NCI-H2081 (cell line): Measurements from ENCODE around the gene GTPBP2.
A peak's percentile ranks its signal among the peaks of the same experiment; 100 is the strongest.
"Not testable (repeated sequence)": the region's sequence is repeated elsewhere in the genome, so short reads cannot be mapped to it uniquely, and the experiment has no call there.

Source experiments
- DNase-seq, 2 experiments: peaks; one replicate each; lab custom pipeline; 2025; lab: John Stamatoyannopoulos, UW

GTPBP2 gene

GRCh38 chr6:43624786-43625288 lies 4.2 kb downstream of the GTPBP2 start:
- no peak for DNase-seq

- DNase-seq = no peak
Observed at GRCh38 chr6:43623880-43624785, 4.9 kb downstream of the GTPBP2 start.

GRCh38 chr6:43622541-43622940 lies 6.5 kb downstream of the GTPBP2 start:
- DNase-seq = no peak

DNA sequence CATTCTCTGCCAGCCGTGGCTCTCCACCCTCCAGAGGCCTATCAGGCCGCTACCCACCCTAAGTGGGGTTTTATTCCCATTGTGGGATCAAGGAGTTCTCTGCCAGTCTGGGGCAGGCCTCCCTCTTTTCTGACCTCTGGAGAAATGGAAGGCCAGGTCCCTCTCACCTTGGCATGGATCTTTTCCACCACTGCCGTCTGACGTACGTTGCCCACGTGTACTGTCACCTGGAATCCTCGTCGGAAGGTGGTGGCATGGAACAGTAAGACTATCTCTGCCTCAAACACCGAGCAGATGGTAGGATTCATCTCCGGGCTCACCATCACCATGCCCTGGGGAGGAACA lies 7.3 kb downstream of the GTPBP2 start:
- no peak for DNase-seq

- DNase-seq = no peak
Observed at GRCh38 chr6:43621078-43621835, 7.8 kb downstream of the GTPBP2 start.

DNA sequence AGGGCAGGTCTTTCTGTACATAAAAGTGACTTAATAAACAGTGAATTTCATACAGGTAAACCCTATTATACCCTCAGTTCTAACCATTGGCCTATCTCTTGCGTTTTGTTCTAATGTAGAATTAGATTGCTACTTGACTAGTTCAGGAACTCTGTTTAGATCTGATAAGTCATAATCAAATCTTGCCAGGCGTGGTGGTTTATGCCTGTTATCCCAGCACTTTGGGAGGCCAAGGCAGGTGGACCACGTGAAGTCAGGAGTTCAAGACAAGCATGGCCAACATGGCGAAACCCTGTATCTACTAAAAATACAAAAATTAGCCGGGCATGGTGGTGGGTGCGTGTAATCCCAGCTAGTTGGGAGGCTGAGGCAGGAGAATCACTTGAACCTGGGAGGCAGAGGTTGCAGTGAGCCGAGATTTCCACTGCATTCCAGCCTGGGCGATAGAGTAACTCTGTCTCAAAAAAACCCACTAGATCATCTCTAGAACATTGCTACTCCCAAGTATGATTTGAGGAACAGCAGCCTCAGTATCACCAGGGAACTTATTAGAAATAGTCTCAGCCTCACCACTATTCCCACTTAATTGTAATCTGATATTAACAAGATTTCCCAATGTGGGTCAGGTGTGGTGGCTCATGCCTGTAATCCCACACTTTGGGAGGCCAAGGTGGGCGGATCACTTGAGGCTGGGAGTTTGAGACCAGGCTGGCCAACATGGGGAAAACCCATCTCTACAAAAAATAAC lies 12.2 kb downstream of the GTPBP2 start:
- no peak for DNase-seq

GRCh38 chr6:43614396-43614730 lies 14.7 kb downstream of the GTPBP2 start:
- no peak for DNase-seq

- no peak for DNase-seq
Observed at GRCh38 chr6:43613721-43614395, 15.2 kb downstream of the GTPBP2 start.

GRCh38 chr6:43610431-43610830 lies 18.6 kb downstream of the GTPBP2 start:
- DNase-seq = no peak

GRCh38 chr6:43609402-43609801 lies 19.7 kb downstream of the GTPBP2 start:
- DNase-seq = no peak

- no peak for DNase-seq
Observed at GRCh38 chr6:43608807-43609206, 20.3 kb downstream of the GTPBP2 start.

- DNase-seq = peak; percentile 65 to 70
Observed at GRCh38 chr6:43608310-43608763, 20.7 kb downstream of the GTPBP2 start.

GRCh38 chr6:43606019-43606418 lies 23.0 kb downstream of the GTPBP2 start:
- DNase-seq = no peak

DNA sequence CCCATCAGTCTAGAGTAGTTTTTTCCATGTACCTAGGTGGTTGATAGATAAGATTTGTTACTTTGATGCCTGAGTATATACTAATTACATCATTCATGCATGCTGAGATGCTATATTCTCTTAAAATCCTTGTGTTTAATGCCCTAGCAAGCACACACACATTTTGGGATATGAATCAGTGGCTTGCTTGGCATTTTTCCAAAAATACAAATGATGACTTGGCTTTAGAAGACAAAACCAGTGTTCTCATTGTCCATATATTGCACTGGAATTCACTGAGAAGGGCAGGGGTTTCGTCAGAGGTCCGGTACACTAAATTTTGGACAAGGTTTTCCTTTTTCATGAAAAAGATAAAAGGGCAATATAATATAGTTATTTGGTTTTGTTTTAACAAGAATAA lies 24.9 kb downstream of the GTPBP2 start:
- no peak for DNase-seq

GRCh38 chr6:43600595-43600994 lies 28.5 kb downstream of the GTPBP2 start:
- no peak for DNase-seq

GRCh38 chr6:43593938-43594337 lies 35.1 kb downstream of the GTPBP2 start:
- no peak for DNase-seq

DNA sequence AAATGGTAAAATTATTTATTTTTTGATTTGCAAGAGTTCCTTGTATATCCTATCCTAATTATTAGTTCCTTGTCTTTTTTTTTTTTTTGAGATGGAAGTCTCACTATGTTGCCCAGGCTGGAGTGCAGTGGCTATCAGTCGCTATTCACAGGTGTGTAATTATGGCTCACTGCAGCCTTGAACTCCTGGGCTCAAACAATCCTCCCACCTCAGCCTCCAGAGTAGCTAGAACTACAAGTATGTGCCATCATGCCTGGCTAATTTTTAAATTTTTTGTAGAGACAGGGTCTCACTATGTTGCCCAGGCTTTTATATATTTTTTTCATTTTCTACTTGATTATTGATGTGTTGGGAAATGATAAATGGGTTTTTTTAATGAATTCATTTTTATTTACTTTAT lies 39.5 kb downstream of the GTPBP2 start:
- not testable (repeated sequence) for DNase-seq

DNA sequence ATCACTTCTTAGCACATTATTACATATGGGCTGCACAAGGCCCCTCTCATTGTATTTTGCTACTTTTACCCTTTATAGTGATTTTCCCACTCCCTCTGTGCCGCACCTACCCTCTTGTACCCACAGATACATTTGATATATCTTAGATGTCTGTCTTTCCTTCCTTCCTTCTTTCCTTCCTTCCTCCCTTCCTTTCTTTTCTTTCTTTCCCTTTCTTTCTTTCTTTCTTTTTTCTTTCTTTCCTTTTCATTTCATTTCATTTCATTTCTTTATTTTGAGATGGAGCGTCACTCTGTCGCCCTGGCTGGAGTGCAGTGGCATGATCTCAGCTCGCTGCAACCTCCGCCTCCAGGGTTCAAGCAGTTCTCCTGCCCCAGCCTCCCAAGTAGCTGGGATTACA lies 40.9 kb downstream of the GTPBP2 start:
- no peak for DNase-seq

- DNase-seq = no peak
Observed at GRCh38 chr6:43584892-43585570, 44.0 kb downstream of the GTPBP2 start.

DNA sequence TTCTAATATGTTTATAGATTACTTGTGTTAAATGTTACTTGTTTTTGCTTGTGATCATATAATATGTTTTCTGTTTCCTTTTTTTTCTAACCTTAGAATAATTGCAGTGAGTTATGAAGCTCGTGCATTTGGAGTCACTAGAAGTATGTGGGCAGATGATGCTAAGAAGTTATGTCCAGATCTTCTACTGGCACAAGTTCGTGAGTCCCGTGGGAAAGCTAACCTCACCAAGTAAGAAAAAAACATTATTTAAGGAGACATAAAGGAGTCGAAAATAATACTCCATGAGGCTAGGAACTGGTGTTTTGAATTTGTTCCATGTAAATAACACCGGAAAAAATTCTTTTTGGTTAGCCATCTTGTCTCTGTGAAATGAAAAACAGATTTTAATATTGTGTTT lies 46.2 kb downstream of the GTPBP2 start:
- DNase-seq = no peak

DNA sequence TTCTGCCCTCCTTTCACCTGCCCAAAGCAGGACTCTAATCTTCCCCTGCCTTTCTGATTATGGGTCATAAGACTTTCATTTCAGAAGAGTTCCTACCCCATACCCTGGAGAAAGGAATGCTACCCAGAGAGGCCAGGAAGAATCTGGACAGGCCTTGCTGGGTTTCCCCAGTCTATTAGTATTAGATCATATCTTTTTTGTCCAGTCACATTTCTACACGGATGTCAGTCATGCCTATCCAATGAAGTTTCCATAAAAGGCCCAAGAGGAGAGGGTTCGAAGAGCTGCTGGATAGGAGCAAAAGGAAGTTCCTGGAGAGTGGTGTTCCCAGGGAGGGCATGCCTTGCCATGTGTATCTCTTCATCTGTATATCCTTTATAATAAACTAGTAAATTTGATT lies 49.9 kb downstream of the GTPBP2 start:
- DNase-seq = no peak
